ENCODE measurements around the gene FOSL1.

Gene FOSL1

DNA sequence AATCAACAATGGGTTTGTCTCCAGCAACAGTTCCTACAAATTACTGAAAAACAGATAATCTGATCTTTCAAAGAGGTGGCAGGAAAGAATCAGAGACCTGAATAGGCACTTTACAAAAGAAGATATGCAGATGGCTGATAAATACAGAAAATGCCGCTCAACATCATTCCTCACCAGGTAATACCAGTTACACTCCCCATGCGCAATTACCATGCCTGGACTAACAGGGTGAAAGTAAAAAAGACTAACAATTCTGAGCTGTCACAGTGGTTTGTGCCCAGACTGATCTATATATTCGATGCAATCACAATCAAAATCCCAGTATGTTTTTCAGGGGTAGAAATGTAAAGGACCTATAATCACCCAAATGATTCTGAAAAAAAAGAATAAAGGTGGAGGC lies 56.4 kb downstream of the FOSL1 start:
- H3K79me2 ChIP-seq (ENCODE audit: insufficient read depth, low read depth), result no peaks in the 10 kb centered on the region
- H2AFZ ChIP-seq (ENCODE audit: low read depth), result no peak overlapping the region
- no peak overlapping the region for H3K4me2 ChIP-seq
- H3K27me3 ChIP-seq (ENCODE audit: insufficient read depth, low read depth), result no peaks in the 10 kb centered on the region
- no peaks in the 10 kb centered on the region for H4K20me1 ChIP-seq (ENCODE audit: insufficient read depth)
- no peaks in the 10 kb centered on the region for H3K4me1 ChIP-seq (ENCODE audit: low read depth, poor library complexity, severe bottlenecking)
- H3K4me3 ChIP-seq (IDR thresholded peaks at IDR 0.05; ENCODE audit: insufficient read depth, low read depth, low read length), result no peak overlapping the region
- no peak overlapping the region for H3K27ac ChIP-seq
- no peak overlapping the region for H3K9ac ChIP-seq
- TF ChIP-seq, protein P1, sequence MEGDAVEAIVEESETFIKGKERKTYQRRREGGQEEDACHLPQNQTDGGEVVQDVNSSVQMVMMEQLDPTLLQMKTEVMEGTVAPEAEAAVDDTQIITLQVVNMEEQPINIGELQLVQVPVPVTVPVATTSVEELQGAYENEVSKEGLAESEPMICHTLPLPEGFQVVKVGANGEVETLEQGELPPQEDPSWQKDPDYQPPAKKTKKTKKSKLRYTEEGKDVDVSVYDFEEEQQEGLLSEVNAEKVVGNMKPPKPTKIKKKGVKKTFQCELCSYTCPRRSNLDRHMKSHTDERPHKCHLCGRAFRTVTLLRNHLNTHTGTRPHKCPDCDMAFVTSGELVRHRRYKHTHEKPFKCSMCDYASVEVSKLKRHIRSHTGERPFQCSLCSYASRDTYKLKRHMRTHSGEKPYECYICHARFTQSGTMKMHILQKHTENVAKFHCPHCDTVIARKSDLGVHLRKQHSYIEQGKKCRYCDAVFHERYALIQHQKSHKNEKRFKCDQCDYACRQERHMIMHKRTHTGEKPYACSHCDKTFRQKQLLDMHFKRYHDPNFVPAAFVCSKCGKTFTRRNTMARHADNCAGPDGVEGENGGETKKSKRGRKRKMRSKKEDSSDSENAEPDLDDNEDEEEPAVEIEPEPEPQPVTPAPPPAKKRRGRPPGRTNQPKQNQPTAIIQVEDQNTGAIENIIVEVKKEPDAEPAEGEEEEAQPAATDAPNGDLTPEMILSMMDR (conservative IDR thresholded peaks at IDR 0.05; ENCODE audit: low read depth, low read length), result no peak
- no peaks in the 10 kb centered on the region for H3K36me3 ChIP-seq (ENCODE audit: insufficient read depth)

- Histone ChIP-seq H3K4me3 (IDR thresholded peaks at IDR 0.05; ENCODE audit: insufficient read depth, low read depth, low read length) (no peak overlapping the region), H3K36me3 (ENCODE audit: insufficient read depth) (no peaks in the 10 kb centered on the region), H3K27ac (no peak overlapping the region), H3K27me3 (ENCODE audit: insufficient read depth, low read depth) (no peaks in the 10 kb centered on the region), H3K4me1 (ENCODE audit: low read depth, poor library complexity, severe bottlenecking) (no peaks in the 10 kb centered on the region), H3K9ac (no peak overlapping the region), H3K79me2 (ENCODE audit: insufficient read depth, low read depth) (no peaks in the 10 kb centered on the region), H4K20me1 (ENCODE audit: insufficient read depth) (no peaks in the 10 kb centered on the region), H3K4me2 (no peak overlapping the region), H2AFZ (ENCODE audit: low read depth) (no peak overlapping the region)
- TF ChIP-seq, protein P1 (conservative IDR thresholded peaks at IDR 0.05; ENCODE audit: low read depth, low read length), result no peak
These were observed 58.0 kb downstream of the FOSL1 start for GRCh38 chr11:65842144-65842543.
